HCT116 (cell line): ENCODE measurements around the gene EFCAB7. TPM values are rescaled to one million over a fixed set of nuclear protein-coding genes. Genes with fewer than 3 reads are reported as not detected.

Experiments
- ATAC-seq: fragments of 200-7000 bp; cut with Tn5 transposase; 2 replicates; pipeline ENCODE4 v1.9.1; 2020; ENCODE audit warnings: mild to moderate bottlenecking, moderate library complexity
- BruUV-seq: library from RNA; stranded (reverse); fragments of 400-500 nt; replicated peaks from 2 replicates; lab custom pipeline; 2021; lab: Mats Ljungman, UMichigan
- CTCF ChIA-PET: fragments of 300-600 bp; sonication (Branson Sonifier 250); formaldehyde crosslinking; loops from one replicate; lab custom pipeline; 2021; ENCODE audit warnings: antibody characterized with exemption; lab: Charles Lee
- POLR2A ChIA-PET: fragments of 300-600, 350-600 bp; sonication (Branson Sonifier 250); formaldehyde crosslinking; loops from one replicate; lab custom pipeline; 2021; ENCODE audit warnings: antibody characterized with exemption; lab: Charles Lee
- RAD21 ChIA-PET, 2 experiments: fragments of 300-600 bp; sonication (Branson Sonifier 250); formaldehyde crosslinking; loops; one replicate each; lab custom pipeline; 2023; ENCODE audit warnings: low total read pairs in 2 of 2; ENCODE audit not compliant: uncharacterized antibody in 2 of 2, unreplicated experiment in 2 of 2, low non-redundant PET in 1 of 2; lab: Charles Lee
- DNase-seq: peaks from one replicate; pipeline ENCODE4 v3.0.0-alpha.2; 2010; ENCODE audit warnings: low read depth, low spot score
- H2AFZ ChIP-seq: fragments of 200-600 bp; shearing (Covaris generic), sonication (generic); 2 replicates; pipeline ENCODE4 v1.6.1; 2017; ENCODE audit warnings: low read depth, mixed run types, mixed read lengths, antibody characterized with exemption, low read length; ENCODE audit not compliant: poor library complexity, severe bottlenecking
- H3K27ac ChIP-seq: 2 replicates; pipeline ENCODE4 v1.5.1; 2012; ENCODE audit warnings: low read depth, low read length
- H3K27me3 ChIP-seq: fragments of 200-600 bp; sonication (generic); 2 replicates; pipeline ENCODE4 v1.6.1; 2016; ENCODE audit warnings: mixed run types, low read length, mixed read lengths; ENCODE audit not compliant: insufficient read depth
- H3K36me3 ChIP-seq, 2 experiments: fragments of 200-500 bp in 1 of 2; fragments of 200-600 bp in 1 of 2; sonication (Bioruptor generic) in 1 of 2; sonication (generic) in 1 of 2; 2 replicates each; pipeline versions ENCODE4 v1.5.1 to v1.6.1; 2014 to 2016; ENCODE audit warnings: low read length in 2 of 2, inconsistent platforms in 1 of 2, mixed read lengths in 1 of 2, mixed run types in 1 of 2; ENCODE audit not compliant: insufficient read depth in 2 of 2, control insufficient read depth in 1 of 2
- H3K4me1 ChIP-seq, 2 experiments: fragments of 200-600 bp in 1 of 2; sonication (generic) in 1 of 2; 2 replicates each; pipeline versions ENCODE4 v1.5.1 to v1.6.1; 2012 to 2017; ENCODE audit warnings: low read length in 2 of 2, inconsistent platforms in 1 of 2, mild to moderate bottlenecking in 1 of 2, mixed read lengths in 1 of 2, mixed run types in 1 of 2, moderate library complexity in 1 of 2; ENCODE audit not compliant: insufficient read depth in 2 of 2, control insufficient read depth in 1 of 2
- H3K4me2 ChIP-seq: fragments of 200-600 bp; sonication (generic); 2 replicates; pipeline ENCODE4 v1.6.1; 2017; ENCODE audit warnings: mixed run types, low read length, mixed read lengths
- H3K4me3 ChIP-seq, 2 experiments: fragments of 200-600 bp in 1 of 2; sonication (generic) in 1 of 2; replicated peaks in 1 of 2; 2 replicates each; pipeline ENCODE4 v1.5.1; 2011 to 2016; ENCODE audit warnings: low read length in 2 of 2, control low read depth in 1 of 2, low read depth in 1 of 2, mild to moderate bottlenecking in 1 of 2, mixed read lengths in 1 of 2, mixed run types in 1 of 2
- H3K79me2 ChIP-seq: fragments of 200-600 bp; sonication (generic); 2 replicates; pipeline ENCODE4 v1.6.1; 2017; ENCODE audit warnings: mild to moderate bottlenecking, mixed run types, low read length, moderate library complexity, mixed read lengths; ENCODE audit not compliant: insufficient read depth
- H3K9ac ChIP-seq: fragments of 200-600 bp; sonication (generic); 2 replicates; pipeline ENCODE4 v1.6.1; 2016; ENCODE audit warnings: low read length, mixed read lengths
- H3K9me2 ChIP-seq: fragments of 200-600 bp; sonication (generic), shearing (Covaris generic); 2 replicates; pipeline ENCODE4 v1.6.1; 2017; ENCODE audit warnings: mixed run types, mild to moderate bottlenecking, moderate library complexity; ENCODE audit not compliant: insufficient read depth
- H3K9me3 ChIP-seq, 2 experiments: fragments of 200-500 bp in 1 of 2; fragments of 200-600 bp in 1 of 2; sonication (Bioruptor generic) in 1 of 2; sonication (generic) in 1 of 2; 2 replicates each; pipeline ENCODE4 v1.6.1; 2014 to 2017; ENCODE audit warnings: low read length in 2 of 2, mixed read lengths in 2 of 2, inconsistent platforms in 1 of 2, low read depth in 1 of 2, mild to moderate bottlenecking in 1 of 2, mixed run types in 1 of 2, moderate library complexity in 1 of 2; ENCODE audit not compliant: control insufficient read depth in 1 of 2, insufficient read depth in 1 of 2
- H4K20me1 ChIP-seq: fragments of 200-600 bp; sonication (generic), shearing (Covaris generic); 2 replicates; pipeline ENCODE4 v1.6.1; 2017; ENCODE audit warnings: mixed run types, mild to moderate bottlenecking, moderate library complexity; ENCODE audit not compliant: insufficient read depth
- CBX3 ChIP-seq: IDR thresholded peaks from 2 replicates; pipeline ENCODE4 v1.6.1; 2012; ENCODE audit warnings: low read depth
- CEBPB ChIP-seq: IDR thresholded peaks from 2 replicates; pipeline ENCODE4 v1.6.1; 2012; ENCODE audit warnings: low read depth
- EGR1 ChIP-seq: IDR thresholded peaks from 2 replicates; pipeline ENCODE4 v1.6.1; 2012; ENCODE audit warnings: low read depth
- ELF1 ChIP-seq: IDR thresholded peaks from 2 replicates; pipeline ENCODE4 v1.6.1; 2012; ENCODE audit warnings: low read depth, borderline replicate concordance
- JUND ChIP-seq: IDR thresholded peaks from 2 replicates; pipeline ENCODE4 v1.6.1; 2012
- POLR2A ChIP-seq: IDR thresholded peaks from 2 replicates; pipeline ENCODE4 v1.7.0; 2011; ENCODE audit warnings: borderline replicate concordance; ENCODE audit not compliant: insufficient read depth, insufficient read length; ENCODE audit errors: extremely low read depth
- RAD21 ChIP-seq: IDR thresholded peaks from 2 replicates; pipeline ENCODE4 v1.6.1; 2012; ENCODE audit warnings: low read depth, mild to moderate bottlenecking
- REST ChIP-seq: IDR thresholded peaks from 2 replicates; pipeline ENCODE4 v1.6.1; 2012; ENCODE audit warnings: low read depth
- SP1 ChIP-seq: IDR thresholded peaks from 2 replicates; pipeline ENCODE4 v1.6.1; 2012; ENCODE audit warnings: low read depth
- SRF ChIP-seq: IDR thresholded peaks from 2 replicates; pipeline ENCODE4 v1.6.1; 2012; ENCODE audit warnings: low read depth
- TCF7L2 ChIP-seq: IDR thresholded peaks from 2 replicates; pipeline ENCODE4 v1.7.0; 2011; ENCODE audit warnings: borderline replicate concordance, inconsistent platforms; ENCODE audit not compliant: insufficient read depth, insufficient read length; ENCODE audit errors: extremely low read depth
- YY1 ChIP-seq: IDR thresholded peaks from 2 replicates; pipeline ENCODE4 v1.6.1; 2011; ENCODE audit warnings: low read length, low read depth, moderate library complexity, mild to moderate bottlenecking; ENCODE audit not compliant: insufficient replicate concordance; ENCODE audit errors: extremely low read depth
- ZFX ChIP-seq: fragments of 450-650 bp; IDR thresholded peaks from 2 replicates; pipeline ENCODE4 v1.6.1; 2017
- intact Hi-C: fragments of 100-400 bp; cut with micrococcal nuclease; formaldehyde crosslinking; loops from 2 replicates; pipeline ENCODE4 v1.10.0; 2022
- total RNA-seq: library from RNA; stranded (reverse); gene quantifications from one replicate; pipeline ENCODE4 v1.2.1, GENCODE V29; 2021; ENCODE audit not compliant: unreplicated experiment
- TF ChIP-seq, protein P1 (sequence below): IDR thresholded peaks from 2 replicates; pipeline ENCODE4 v1.6.1; 2012
- TF ChIP-seq, protein P2 (sequence below): IDR thresholded peaks from 2 replicates; pipeline ENCODE4 v1.6.1; 2012

Gene EFCAB7
- total RNA-seq, 1 experiment from 2014 or later, result 6.0 TPM

DNA sequence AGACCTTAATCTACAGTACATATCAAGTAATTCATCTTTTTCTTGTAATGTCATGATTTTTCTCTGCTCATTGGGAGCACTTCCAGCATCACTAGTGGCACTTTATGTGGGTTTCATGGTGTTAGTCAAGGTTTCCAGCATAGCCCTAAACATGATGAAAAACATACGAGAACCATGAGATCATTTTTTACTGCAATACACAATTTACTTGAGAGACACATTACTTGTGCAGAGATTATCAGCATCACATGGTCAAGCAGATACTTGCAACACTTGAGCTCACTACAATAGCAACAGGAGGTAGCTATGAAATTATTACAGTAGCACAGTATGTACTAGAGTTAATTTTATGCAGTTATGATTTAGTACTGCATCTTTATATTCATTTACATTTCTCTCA lies 36.7 kb upstream of the EFCAB7 start:
- H2AFZ ChIP-seq, result no peak overlapping the region
- no peak overlapping the region for H3K4me2 ChIP-seq
- RAD21 ChIA-PET, result no interaction called here
- H3K9me3 ChIP-seq, result no peaks in the 10 kb centered on the region
- CTCF ChIA-PET, result no interaction called here
- POLR2A ChIA-PET, result no interaction called here
- intact Hi-C loops, result no loop called here
- no peak for TF ChIP-seq SP1
- TF ChIP-seq CBX3, result no peak
- no peak for TF ChIP-seq ZFX
- H4K20me1 ChIP-seq, result no peaks in the 10 kb centered on the region
- no peak overlapping the region for H3K4me3 ChIP-seq
- no peak for ATAC-seq
- H3K9me2 ChIP-seq, result no peaks in the 10 kb centered on the region
- H3K36me3 ChIP-seq, result no peaks in the 10 kb centered on the region
- no peak overlapping the region for H3K9ac ChIP-seq
- H3K27me3 ChIP-seq, result no peaks in the 10 kb centered on the region
- no peak for DNase-seq
- BruUV-seq, result no TSS peak
- no peak overlapping the region for H3K27ac ChIP-seq
- H3K79me2 ChIP-seq, result peaks cover 3% of the 10 kb centered on the region; the same call in 1 of the 2 replicates
- H3K4me1 ChIP-seq, result no peaks in the 10 kb centered on the region

DNA sequence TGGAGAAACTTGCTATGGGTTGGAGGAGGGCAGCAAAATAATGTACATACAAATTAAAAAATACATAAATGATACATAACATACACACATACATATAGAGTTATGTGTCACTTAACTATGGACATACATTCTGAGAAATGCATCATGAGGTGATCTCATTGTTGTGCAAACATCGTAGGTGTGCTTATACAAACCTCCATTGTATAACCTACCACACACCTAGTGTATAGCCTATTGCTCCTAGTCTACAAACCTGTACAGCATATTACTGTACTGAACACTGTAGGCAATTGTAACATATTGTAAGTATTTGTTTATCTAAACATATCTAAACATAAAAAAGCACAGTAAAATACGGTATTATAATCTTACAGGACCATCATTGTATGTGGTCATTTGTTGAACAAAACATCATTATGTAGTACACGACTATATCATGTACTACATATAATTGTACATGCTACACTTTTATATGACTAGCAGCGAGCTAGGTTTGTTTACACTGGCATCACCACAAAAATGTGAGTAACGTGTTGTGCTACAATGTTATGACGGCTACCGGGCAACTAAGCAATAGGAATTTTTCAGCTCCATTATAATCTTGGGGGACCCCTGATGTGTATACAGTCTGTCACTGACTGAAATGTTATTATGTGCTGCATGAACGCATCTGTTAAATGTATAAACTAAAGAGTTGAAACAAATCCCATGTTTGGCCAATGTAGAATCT lies 35.8 kb upstream of the EFCAB7 start:
- CTCF ChIA-PET, result no interaction called here
- no peak for DNase-seq
- Histone ChIP-seq H3K79me2 (peaks cover 3% of the 10 kb centered on the region; the same call in 1 of the 2 replicates), H3K4me1 (no peaks in the 10 kb centered on the region), H3K27ac (no peak overlapping the region), H3K36me3 (no peaks in the 10 kb centered on the region), H3K9me2 (no peaks in the 10 kb centered on the region), H2AFZ (no peak overlapping the region), H4K20me1 (no peaks in the 10 kb centered on the region), H3K9me3 (no peaks in the 10 kb centered on the region), H3K4me2 (no peak overlapping the region), H3K9ac (no peak overlapping the region), H3K27me3 (no peaks in the 10 kb centered on the region), H3K4me3 (no peak overlapping the region)
- intact Hi-C loops, result no loop called here
- RAD21 ChIA-PET, result no interaction called here
- BruUV-seq, result no TSS peak
- TF ChIP-seq TCF7L2 (no peak), SRF (no peak), POLR2A (no peak), REST (no peak), YY1 (no peak), CBX3 (no peak), CEBPB (no peak), RAD21 (no peak), SP1 (no peak), EGR1 (no peak), ELF1 (no peak), JUND (no peak)
- TF ChIP-seq, protein P1, sequence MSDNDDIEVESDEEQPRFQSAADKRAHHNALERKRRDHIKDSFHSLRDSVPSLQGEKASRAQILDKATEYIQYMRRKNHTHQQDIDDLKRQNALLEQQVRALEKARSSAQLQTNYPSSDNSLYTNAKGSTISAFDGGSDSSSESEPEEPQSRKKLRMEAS, result no peak
- TF ChIP-seq, protein P2, sequence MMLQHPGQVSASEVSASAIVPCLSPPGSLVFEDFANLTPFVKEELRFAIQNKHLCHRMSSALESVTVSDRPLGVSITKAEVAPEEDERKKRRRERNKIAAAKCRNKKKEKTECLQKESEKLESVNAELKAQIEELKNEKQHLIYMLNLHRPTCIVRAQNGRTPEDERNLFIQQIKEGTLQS, result no peak
- no peak for ATAC-seq
- POLR2A ChIA-PET, result no interaction called here
